Measurements from ENCODE around the gene HIVEP3.

Gene HIVEP3

DNA sequence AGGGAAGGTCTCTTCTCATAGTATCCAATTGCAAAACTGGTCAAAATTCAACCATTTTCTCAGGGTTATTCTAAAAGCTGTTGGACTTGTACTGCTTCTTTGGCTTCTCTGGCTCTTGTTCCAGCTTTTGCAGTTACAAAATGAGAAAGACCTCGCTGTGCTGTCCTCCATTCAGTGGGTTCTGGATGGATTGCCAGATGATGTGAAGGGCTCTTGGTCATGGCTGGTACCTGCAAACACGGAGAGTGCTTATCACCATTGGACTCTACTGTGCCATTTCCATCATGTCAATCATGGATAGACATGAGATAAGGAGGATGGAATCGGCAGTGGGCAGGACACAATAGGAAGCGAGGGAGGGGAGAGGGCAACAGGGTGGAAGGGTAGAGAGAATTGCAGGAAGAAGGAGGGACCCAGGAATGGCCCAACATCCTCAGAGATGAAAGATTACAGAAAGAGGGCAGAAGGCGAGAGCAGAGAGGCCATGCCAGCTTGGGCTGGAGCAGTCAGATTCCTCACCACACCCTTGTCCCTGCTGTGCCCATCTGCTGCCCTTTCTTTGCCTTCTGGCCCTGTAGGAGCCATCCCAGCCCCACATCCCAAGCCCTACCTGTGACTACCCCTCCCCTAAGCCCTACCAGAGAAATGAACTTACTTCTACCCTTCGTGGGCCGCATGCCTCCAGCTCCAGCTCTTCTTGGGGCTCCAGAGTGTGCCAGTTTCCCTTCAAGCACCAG lies 70.3 kb downstream of the HIVEP3 start:
- no peak for DNase-seq
- TF ChIP-seq GATA1 (IDR thresholded peaks at IDR 0.05; ENCODE audit: low read depth, low read length), result no peak
- no peak for TF ChIP-seq POLR2A (IDR thresholded peaks at IDR 0.05; ENCODE audit: low read length)

DNA sequence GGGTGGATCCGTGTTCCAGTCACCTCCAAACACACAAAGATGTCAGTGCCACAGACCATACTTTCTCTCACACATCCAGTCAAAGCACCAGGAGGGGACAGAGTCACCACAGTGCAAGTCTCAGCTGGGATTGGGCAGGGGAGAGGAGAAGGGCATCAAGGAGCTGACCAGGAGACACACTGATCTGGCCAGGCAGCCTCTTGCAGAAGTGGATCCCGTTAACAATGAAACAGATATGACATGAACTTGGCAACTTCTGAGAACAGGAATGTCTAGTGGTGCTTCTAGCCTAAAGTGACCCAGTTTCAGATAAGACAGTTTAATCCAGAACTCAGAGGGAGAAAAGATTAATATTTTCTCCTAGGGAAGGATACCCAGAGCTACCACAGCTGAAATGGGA lies 71.0 kb downstream of the HIVEP3 start:
- no peak for DNase-seq
- TF ChIP-seq POLR2A (IDR thresholded peaks at IDR 0.05; ENCODE audit: low read length), result no peak
- no peak for TF ChIP-seq GATA1 (IDR thresholded peaks at IDR 0.05; ENCODE audit: low read depth, low read length)

DNA sequence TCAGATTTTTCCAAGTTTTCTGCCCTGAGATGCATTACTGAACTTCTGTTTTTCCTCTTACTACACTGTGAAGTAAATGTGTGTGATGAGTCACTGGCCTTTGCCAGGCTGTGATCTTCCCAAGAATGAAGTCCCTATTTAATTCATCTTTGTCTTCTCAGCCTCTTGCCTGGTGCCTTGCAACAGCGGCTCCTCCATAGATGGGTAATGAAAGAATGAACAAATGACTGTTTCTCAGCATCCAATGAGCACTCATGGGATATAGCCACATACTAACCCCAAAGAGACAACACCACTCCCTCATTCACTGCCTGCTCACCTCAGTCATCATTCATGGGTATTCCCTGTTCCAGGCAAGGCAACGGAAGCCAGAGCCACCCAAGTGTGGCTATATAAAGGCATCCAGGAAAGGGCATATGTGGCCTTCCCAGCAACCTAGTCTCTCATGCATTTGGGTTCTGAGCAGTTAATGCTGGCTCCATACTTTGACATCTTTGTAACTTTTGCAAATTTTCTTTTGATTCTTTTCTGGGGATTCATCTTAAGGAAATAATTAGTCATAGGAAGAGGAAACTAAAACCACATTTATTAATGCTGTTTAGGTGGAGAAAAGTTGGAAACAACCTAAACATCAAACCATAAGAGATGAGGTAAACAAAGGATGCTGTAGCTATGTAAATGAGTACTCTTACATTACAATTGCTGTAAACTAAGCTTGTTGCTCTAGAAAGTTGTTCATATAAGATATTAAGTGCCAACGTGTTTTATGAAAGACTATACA lies 71.9 kb downstream of the HIVEP3 start:
- TF ChIP-seq GATA1 (IDR thresholded peaks at IDR 0.05; ENCODE audit: low read depth, low read length) (no peak), POLR2A (IDR thresholded peaks at IDR 0.05; ENCODE audit: low read length) (no peak)
- DNase-seq, result no peak

DNA sequence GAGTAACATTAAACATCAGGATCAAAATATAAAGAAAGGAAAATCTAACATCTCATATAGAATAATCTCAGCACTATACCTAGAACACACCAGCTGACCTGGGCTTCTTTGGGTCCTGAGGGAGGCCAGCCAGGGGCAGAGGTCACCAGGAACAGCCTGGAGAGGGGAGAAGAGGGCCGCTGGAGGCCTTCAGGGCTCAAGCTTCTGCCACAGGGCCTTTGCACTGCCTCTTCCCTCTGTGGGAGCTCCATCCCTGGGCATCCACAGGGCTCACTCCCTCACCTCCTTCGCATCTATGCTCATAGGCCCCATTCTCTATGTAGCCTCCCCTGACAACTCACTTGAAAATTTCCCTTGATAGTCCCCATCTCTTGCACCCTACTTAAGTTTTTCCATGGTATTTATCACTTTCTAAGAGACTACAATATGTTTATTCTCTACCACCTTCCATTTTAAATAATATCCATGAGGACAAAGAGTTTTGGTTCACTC lies 73.9 kb downstream of the HIVEP3 start:
- TF ChIP-seq POLR2A (IDR thresholded peaks at IDR 0.05; ENCODE audit: low read length) (no peak), GATA1 (IDR thresholded peaks at IDR 0.05; ENCODE audit: low read depth, low read length) (no peak)
- DNase-seq, result no peak

DNA sequence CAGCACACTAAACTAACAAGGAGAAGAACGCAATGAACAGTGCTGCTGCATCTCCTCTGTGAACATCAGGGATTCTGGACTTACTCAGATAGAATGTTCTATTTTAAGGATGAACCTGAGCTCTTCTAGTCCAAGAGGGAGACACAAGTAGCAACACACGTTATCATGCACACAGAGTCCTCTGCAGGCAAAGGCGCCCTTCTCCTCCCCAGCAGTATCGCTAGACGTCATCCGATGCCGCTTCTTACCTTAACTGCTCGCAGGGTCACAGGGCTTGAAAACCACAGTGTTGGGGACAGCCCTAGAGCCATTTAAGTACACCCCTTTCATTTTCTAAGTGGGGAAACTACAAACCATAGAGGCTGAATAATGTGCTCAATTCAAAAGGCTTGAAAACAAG lies 74.5 kb downstream of the HIVEP3 start:
- TF ChIP-seq GATA1 (IDR thresholded peaks at IDR 0.05; ENCODE audit: low read depth, low read length), result no peak
- no peak for TF ChIP-seq POLR2A (IDR thresholded peaks at IDR 0.05; ENCODE audit: low read length)
- no peak for DNase-seq

DNA sequence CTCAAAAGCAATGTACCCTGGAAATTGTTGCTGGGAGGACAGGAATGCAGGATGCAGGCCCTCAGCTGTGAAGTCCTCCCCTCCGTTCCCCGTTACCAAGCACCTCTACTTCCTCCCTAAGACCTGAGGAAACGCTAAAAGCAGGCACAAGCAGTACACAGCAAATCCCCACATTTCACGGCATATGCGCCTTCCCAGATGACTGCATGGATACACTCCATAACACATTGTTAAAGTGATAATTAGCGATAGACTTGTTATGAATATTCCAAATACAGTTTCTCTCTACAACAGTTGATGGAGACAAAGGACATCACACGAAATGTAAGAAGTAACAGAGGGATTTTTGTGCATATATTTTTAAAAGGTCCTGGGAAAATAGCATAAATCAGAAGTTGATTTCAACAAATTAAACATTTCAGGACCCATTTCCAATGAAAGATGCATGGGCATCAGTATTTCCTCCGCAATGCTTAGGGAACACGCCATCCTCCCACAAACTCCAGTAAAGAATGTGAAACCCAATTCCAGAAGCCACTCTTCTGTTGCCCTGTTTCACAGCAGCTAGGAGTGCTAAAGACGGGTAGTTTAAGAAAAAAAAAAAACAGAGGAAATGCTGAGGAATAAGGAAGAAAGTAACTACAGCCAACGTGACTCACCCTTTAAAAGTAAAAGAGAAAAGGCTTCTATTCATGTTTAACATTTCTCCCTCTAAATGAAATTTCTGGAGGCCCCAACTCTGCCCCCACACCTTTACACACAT lies 75.5 kb downstream of the HIVEP3 start:
- no peak for TF ChIP-seq GATA1 (IDR thresholded peaks at IDR 0.05; ENCODE audit: low read depth, low read length)
- no peak for TF ChIP-seq POLR2A (IDR thresholded peaks at IDR 0.05; ENCODE audit: low read length)
- DNase-seq, result no peak

DNA sequence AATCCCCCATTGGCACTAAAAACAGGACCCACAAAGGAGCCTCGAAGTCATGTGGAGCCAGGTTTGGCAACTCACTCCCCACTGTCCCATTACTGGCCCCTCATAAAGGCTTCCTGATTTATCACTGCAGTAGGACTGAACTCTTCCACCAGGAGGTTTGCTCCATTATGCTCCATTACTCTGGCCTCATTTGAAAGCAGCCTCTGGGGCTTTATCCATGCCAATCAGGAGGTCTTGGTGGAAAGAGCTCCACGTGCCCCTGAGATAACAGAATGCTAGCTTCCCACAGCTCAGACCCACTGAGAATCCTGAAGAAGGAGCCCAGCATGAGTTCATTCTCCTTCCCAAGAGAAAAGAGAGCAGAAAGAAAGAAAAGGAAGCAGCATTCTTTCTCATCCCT lies 76.4 kb downstream of the HIVEP3 start:
- no peak for DNase-seq

DNA sequence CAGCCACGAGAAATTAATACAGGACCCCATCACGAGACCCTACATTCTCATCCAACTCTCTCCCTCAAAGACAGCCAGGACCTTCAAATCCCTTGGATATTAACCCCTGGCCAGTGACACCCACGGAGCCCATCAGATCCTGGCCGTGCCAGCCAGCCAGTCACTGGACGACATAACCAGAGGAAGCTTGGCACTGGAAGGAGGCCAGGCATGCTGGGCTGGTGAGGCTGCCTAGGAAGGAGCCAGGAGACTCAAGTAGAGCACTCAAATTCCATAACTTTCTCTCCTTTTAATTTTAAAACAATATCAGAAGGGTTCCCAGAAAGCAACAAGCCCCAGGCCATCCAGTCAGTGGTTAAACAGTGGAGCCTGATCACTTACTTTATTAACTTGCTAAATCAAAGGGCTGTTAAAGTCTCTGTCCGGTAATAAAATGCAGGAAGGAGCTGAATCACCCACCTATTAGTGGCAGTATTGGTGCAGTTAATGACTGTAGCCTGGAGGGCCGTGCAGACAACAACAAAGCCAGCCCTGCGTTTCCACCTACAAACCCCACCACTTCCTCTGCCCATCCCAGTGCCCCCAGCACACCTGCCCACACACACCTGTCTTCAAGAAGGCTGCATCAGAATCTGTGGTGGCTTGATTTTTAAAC lies 78.0 kb downstream of the HIVEP3 start:
- DNase-seq, result no peak
- TF ChIP-seq POLR2A (IDR thresholded peaks at IDR 0.05; ENCODE audit: low read length), result no peak
- no peak for TF ChIP-seq GATA1 (IDR thresholded peaks at IDR 0.05; ENCODE audit: low read depth, low read length)

More for the DNA sequence above, 76.4 kb downstream of the HIVEP3 start:
- no peak for TF ChIP-seq GATA1 (IDR thresholded peaks at IDR 0.05; ENCODE audit: low read depth, low read length)
- no peak for TF ChIP-seq POLR2A (IDR thresholded peaks at IDR 0.05; ENCODE audit: low read length)

DNA sequence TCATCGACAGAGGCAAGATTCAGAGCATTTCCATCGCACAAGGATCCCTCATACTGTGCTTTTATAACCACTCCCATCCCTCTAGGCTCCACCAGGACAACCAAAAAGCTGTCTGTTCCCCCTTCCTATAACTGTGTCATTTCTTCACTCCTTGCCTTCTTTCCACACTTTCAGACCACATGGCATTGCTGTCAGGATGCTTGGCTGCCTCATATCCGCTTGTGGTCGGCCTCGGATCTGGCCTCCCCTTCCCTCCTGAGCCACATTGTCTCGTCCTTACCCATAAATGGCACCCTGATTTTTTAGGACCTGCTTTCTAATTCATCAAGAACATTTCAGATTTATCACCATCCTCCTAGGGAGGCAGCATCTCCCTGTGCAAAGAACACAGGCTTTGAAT lies 80.5 kb downstream of the HIVEP3 start:
- TF ChIP-seq GATA1 (IDR thresholded peaks at IDR 0.05; ENCODE audit: low read depth, low read length), result no peak
- TF ChIP-seq POLR2A (IDR thresholded peaks at IDR 0.05; ENCODE audit: low read length), result no peak
- DNase-seq, result no peak

DNA sequence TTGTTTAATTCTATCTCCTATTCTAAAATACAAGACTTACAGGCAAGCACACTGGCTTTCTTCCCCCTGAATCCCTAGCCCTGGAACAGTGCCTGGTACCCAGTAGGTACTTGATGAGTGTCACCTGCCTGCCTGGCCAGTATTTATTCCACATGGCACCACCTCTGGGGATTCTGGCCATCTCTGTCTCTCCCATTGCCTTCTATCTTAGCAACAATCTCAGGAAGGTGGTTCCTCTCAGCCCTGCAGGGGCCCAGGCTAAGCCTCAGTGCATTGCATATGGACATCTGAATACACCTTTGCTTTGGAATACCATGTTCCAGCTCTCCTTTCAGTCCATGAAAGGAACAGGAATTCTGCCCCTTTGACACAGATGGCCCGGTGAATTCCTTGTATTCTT lies 81.0 kb downstream of the HIVEP3 start:
- TF ChIP-seq GATA1 (IDR thresholded peaks at IDR 0.05; ENCODE audit: low read depth, low read length) (no peak), POLR2A (IDR thresholded peaks at IDR 0.05; ENCODE audit: low read length) (no peak)
- DNase-seq, result no peak

DNA sequence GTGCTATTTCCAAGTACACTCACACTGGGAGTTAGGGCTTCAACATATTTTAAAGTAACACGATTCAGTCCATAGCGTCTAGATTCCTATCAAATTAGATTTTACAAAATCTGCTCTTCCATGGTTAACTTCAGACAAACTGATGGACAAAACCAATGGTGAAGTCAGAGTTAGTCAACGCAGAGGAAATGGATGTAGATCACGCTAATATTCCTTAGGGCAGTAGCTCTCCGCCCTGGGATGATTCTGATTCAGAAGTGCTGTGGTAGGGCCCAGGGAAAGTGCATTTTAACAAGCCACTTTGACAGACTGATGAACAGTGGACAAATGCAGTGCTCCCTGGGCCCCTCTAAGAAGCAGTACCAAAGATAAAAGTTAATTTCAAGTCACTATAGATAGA lies 83.2 kb downstream of the HIVEP3 start:
- no peak for DNase-seq
- no peak for TF ChIP-seq GATA1 (IDR thresholded peaks at IDR 0.05; ENCODE audit: low read depth, low read length)
- no peak for TF ChIP-seq POLR2A (IDR thresholded peaks at IDR 0.05; ENCODE audit: low read length)

DNA sequence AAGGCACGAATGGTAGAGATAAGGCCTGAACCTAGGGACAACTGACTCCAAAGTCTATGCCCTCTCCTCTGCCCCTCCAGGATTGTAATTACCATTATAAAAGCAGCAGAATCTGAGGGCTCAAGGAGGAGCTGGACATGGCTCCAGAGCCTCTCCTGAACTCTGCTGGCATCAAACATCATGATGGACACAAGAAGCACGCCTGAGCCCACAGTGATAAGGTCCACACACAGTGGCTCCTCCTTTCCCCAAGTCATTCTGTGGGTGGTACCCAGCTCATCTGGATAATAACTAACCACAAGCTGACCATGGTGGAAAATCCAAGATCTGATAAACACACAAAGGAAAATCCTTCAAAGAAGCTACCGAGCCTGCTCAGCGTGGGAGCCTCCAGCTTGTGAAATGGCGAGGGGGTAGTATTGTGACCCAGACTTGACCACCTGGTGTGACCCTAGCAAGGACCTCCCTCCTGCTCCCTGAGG lies 85.2 kb downstream of the HIVEP3 start:
- no peak for DNase-seq
- TF ChIP-seq POLR2A (IDR thresholded peaks at IDR 0.05; ENCODE audit: low read length) (no peak), GATA1 (IDR thresholded peaks at IDR 0.05; ENCODE audit: low read depth, low read length) (no peak)

DNA sequence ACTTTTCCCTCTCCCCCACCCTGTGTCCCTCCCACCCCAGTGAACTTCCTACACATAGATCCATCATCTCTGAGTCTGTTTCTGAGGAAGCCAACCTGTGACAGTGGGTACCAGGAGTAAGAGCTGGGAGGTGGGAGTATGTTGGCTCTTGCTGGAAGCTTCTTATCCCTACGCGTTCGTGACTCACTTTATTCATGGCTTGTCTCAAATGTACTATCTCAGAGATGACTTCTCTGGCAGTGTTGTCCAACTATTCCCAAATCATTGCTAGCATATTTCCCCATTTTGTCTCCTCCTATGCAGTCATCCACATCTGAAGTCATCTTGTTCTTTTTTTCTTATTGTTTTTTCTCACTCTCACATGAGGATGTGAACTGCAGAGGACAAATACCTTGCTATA lies 88.0 kb downstream of the HIVEP3 start:
- TF ChIP-seq GATA1 (IDR thresholded peaks at IDR 0.05; ENCODE audit: low read depth, low read length) (no peak), POLR2A (IDR thresholded peaks at IDR 0.05; ENCODE audit: low read length) (no peak)
- DNase-seq, result no peak

All from erythroblast (primary cell).